NCI-H1694 treated with DMSO at 0.1 percent for 48 hours (cell line): ENCODE results near the gene FCHO1.

ENCODE experiments used
- DNase-seq: peaks from one replicate; lab custom pipeline; 2025; lab: John Stamatoyannopoulos, UW

Gene FCHO1

GRCh38 chr19:17831419-17831888 is 80.2 kb downstream of the FCHO1 start:
- no peak for DNase-seq

DNA sequence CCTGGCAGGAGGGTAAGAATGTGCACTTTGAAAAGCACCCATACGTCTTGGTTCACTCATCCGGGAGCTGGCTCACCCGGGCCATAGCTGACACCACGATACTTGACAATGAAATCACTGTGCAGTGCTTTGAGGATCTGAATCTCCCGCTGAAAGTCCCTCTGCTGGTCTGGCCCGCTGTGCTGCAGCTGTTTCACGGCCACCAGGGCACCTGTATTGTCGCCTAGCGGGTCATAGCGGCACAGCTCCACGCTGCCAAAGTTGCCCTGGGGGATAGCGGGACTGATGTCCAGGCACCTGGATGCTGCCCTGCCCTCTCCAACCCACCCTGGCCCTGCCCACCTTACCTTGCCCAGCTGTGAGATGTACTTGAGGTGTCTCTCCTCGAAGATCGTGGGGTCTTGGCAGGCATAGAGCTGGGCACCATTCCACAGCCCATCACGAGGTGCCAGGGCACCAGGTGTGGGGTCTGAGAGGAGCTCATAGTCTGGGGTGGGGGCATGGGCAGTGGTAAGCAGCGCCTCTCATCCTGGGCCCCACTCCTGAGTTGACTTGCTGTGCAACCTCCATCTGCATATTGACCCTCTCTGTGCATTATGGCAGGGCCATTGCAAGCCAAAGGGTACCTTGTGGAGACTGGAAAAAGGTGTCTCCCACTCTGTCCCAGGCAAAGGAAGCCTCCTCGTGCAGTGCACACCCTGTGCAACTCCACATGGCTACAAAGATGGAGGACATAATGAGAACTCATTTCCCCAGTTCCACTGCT is 81.3 kb downstream of the FCHO1 start:
- DNase-seq: no peak

GRCh38 chr19:17834350-17835181 is 83.3 kb downstream of the FCHO1 start:
- DNase-seq: no peak

GRCh38 chr19:17835182-17836006 is 84.1 kb downstream of the FCHO1 start:
- DNase-seq: no peak

DNA sequence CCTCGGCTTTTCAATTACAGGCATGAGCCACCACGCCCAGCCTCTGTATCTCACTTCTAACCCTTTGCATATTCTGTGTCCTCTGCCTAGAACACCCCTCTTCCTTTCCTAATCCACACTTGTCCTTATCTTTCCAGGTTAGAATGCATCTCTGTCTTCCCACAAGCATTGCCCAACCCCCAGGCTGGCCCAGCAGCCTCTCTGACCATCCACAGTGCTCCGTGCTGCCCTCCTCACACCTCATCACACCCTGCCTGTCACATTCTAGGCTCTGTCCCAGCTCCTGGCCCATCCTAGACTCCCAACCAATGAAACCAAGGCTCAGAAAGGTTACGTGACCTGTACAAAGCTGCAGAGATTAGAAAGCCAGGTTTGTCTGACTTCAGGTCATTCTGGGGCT is 85.3 kb downstream of the FCHO1 start:
- no peak for DNase-seq

- DNase-seq: no peak
Measured at GRCh38 chr19:17837972-17838371, 86.7 kb downstream of the FCHO1 start.
